Karpas-422 (cell line): ENCODE measurements around the gene DECR2. TPM values are rescaled to one million over a fixed set of nuclear protein-coding genes. Genes with fewer than 3 reads are reported as not detected.
"Not testable (repeated sequence)": the region's sequence is repeated elsewhere in the genome, so short reads cannot be mapped to it uniquely, and the experiment has no call there.

ENCODE experiments used
- DNase-seq: peaks from one replicate; pipeline ENCODE4 v3.0.0-alpha.2; 2015
- H2AFZ ChIP-seq: fragments of 200-600 bp; sonication (generic); 2 replicates; pipeline ENCODE4 v1.6.1; 2014; ENCODE audit warnings: antibody characterized with exemption, low read length, mixed read lengths
- H3K27ac ChIP-seq: fragments of 200-600 bp; sonication (generic); 2 replicates; pipeline ENCODE4 v1.5.1; 2014; ENCODE audit warnings: mild to moderate bottlenecking, low read length, moderate library complexity
- H3K27me3 ChIP-seq: fragments of 200-600 bp; sonication (generic); 2 replicates; pipeline ENCODE4 v1.6.1; 2014; ENCODE audit warnings: low read length, mixed read lengths
- H3K36me3 ChIP-seq: fragments of 200-600 bp; sonication (generic); 2 replicates; pipeline ENCODE4 v1.6.1; 2014; ENCODE audit warnings: low read length, mixed read lengths; ENCODE audit not compliant: insufficient read depth
- H3K4me1 ChIP-seq: fragments of 200-600 bp; sonication (generic); 2 replicates; pipeline ENCODE4 v1.6.1; 2014; ENCODE audit warnings: mild to moderate bottlenecking, low read length, mixed read lengths
- H3K4me2 ChIP-seq: fragments of 200-600 bp; sonication (generic); 2 replicates; pipeline ENCODE4 v1.6.1; 2014; ENCODE audit warnings: low read length, low read depth, mild to moderate bottlenecking; ENCODE audit not compliant: poor library complexity, severe bottlenecking
- H3K4me3 ChIP-seq: fragments of 200-600 bp; sonication (generic); 2 replicates; pipeline ENCODE4 v1.5.1; 2014; ENCODE audit warnings: mild to moderate bottlenecking, antibody characterized with exemption, low read length, mixed read lengths
- H3K79me2 ChIP-seq: fragments of 200-600 bp; sonication (generic); 2 replicates; pipeline ENCODE4 v1.6.1; 2014; ENCODE audit warnings: mild to moderate bottlenecking, low read length, mixed read lengths
- H3K9ac ChIP-seq: fragments of 200-600 bp; sonication (generic); 2 replicates; pipeline ENCODE4 v1.6.0; 2014; ENCODE audit warnings: low read length
- H3K9me2 ChIP-seq: fragments of 200-600 bp; sonication (generic), shearing (Covaris generic); replicated peaks from 2 replicates; pipeline ENCODE4 v1.6.0; 2014; ENCODE audit warnings: mild to moderate bottlenecking, low read length, moderate library complexity; ENCODE audit not compliant: insufficient read depth
- H3K9me3 ChIP-seq: fragments of 300-700, 200-600 bp; sonication (generic); 2 replicates; pipeline ENCODE4 v1.6.1; 2014; ENCODE audit warnings: low read length, mixed read lengths
- H4K20me1 ChIP-seq: fragments of 200-600 bp; sonication (generic); 2 replicates; pipeline ENCODE4 v1.6.1; 2014; ENCODE audit warnings: mild to moderate bottlenecking, antibody characterized with exemption, low read length, low read depth; ENCODE audit not compliant: insufficient read depth
- total RNA-seq: library from RNA; depleted of rRNA; stranded (reverse); fragments of >200 nt; shearing (Covaris generic); gene quantifications from 2 replicates; pipeline ENCODE4 v1.2.3, GENCODE V29; 2014; ENCODE audit warnings: low replicate concordance

Gene DECR2
- total RNA-seq, 1 experiment from 2014 or later, result 5.3 TPM

DNA sequence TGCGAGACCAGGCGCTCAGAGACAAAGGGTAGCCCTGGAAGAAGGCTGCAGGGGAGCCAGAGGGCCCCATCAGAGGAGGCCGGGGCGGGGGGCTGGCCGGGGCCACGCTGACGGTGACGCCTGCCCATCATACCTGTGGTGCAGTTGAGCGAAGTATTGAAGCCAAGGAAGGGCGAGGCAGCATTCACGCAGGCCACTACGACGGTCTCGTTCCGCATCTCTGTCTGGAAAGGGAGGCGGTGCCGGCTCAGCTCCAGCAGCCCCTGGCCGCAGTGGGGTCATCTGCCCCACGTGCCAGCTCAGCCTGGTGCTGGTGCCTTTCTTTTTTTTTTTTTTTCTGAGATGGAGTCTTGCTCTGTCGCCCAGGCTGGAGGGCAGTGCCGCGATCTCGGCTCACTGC, 26.5 kb upstream of the DECR2 start:
- no peak overlapping the region for H3K9ac ChIP-seq
- no peak for DNase-seq
- no peaks in the 10 kb centered on the region for H3K9me3 ChIP-seq
- peaks cover 15% of the 10 kb centered on the region for H3K4me1 ChIP-seq
- no peak overlapping the region for H2AFZ ChIP-seq
- no peaks in the 10 kb centered on the region for H4K20me1 ChIP-seq
- no peaks in the 10 kb centered on the region for H3K9me2 ChIP-seq
- H3K4me2 ChIP-seq, result no peak overlapping the region
- H3K4me3 ChIP-seq, result no peak overlapping the region
- no peak overlapping the region for H3K27ac ChIP-seq
- H3K79me2 ChIP-seq, result 0 out of 2 replicates have a peak, but pooled peaks cover 3% of the 10 kb centered on the region
- no peaks in the 10 kb centered on the region for H3K27me3 ChIP-seq
- H3K36me3 ChIP-seq, result no peaks in the 10 kb centered on the region

DNA sequence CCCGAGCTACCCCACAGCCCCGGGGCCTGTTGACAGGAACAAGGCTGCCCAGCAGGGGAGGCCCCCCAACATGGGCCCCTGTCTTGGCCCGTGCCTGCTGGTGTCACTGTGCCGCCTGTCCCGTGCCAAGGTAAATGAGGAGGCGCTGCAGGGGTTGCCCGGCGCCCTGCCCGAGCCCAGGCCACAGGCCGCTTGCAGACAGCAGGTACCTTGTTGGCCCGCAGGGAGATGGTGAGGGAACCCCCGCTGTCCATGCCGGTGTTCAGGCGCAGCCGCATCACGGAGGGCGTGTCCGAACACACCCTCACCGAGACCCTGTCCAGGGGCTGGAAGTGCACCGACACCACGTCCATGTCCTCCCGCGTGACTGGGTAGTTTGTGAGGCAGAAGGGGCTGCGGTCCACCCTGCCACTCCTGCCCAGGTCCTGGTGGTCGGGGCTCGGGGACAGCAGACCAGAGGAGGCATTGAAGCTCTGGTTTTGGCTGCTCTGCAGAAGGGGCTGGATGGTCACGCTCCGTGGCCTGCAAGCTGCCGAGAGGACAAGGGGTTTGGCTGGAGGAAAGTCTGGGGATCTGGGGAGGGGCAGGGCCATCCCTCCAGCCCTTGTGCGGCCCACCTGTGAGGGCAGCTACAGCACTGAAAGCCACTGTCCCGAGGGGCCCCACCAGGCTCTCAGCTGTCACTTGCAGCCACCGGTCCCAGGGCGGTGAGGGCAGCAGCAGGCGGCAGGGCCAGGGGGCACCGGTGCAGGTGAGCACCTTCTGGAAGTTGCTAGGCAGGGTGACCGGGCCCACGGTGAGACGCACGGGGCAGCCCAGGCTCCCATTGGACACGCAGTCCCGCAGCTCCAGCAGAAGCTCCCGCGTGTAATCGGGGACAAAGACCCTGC, 25.5 kb upstream of the DECR2 start:
- Histone ChIP-seq H3K9ac (no peak overlapping the region), H3K27me3 (no peaks in the 10 kb centered on the region), H2AFZ (no peak overlapping the region), H3K9me2 (no peaks in the 10 kb centered on the region), H4K20me1 (no peaks in the 10 kb centered on the region; the same call in 1 of the 2 replicates), H3K4me1 (peaks cover 16% of the 10 kb centered on the region), H3K27ac (no peak overlapping the region), H3K79me2 (peaks cover 12% of the 10 kb centered on the region), H3K9me3 (no peaks in the 10 kb centered on the region), H3K4me2 (no peak overlapping the region), H3K36me3 (no peaks in the 10 kb centered on the region), H3K4me3 (no peak overlapping the region)
- DNase-seq, result no peak

DNA sequence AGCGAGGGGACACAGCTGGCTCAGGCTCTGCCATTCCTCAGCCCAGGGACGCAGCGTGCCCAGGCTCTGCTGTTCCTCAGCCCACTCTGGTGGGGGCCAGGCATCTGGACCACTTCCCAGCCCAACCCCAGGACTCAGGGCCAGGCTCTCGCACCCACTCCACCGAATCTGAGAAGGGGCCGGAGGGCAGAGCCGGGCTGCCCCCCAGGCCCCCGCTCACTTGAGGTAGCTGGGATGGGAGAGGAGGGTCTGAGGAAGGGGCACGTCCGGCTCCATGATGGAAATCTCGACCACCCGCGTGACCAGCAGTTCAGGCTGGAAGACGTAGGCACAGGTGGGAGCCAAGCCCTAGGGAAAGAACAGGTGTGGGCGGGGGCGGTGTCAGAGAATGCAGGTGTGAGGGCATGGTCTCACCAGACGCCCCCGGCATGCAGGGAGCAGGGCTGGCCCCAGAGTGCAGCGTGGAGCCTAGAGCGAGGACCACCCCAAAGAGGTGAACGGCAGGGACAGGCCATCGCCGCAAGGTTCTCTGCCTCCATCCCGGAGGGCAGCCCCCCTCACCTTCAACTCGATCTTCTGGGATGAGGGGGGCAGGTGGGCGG, 24.8 kb upstream of the DECR2 start:
- H4K20me1 ChIP-seq, result no peaks in the 10 kb centered on the region; the same call in 1 of the 2 replicates
- peaks cover 8% of the 10 kb centered on the region for H3K4me1 ChIP-seq
- no peak for DNase-seq
- H3K4me3 ChIP-seq, result no peak overlapping the region
- H3K27ac ChIP-seq, result no peak overlapping the region
- H2AFZ ChIP-seq, result no peak overlapping the region
- no peaks in the 10 kb centered on the region for H3K36me3 ChIP-seq
- H3K27me3 ChIP-seq, result no peaks in the 10 kb centered on the region
- H3K9me3 ChIP-seq, result no peaks in the 10 kb centered on the region
- no peak overlapping the region for H3K9ac ChIP-seq
- H3K4me2 ChIP-seq, result no peak overlapping the region
- peaks cover 13% of the 10 kb centered on the region for H3K79me2 ChIP-seq
- H3K9me2 ChIP-seq, result no peaks in the 10 kb centered on the region

DNA sequence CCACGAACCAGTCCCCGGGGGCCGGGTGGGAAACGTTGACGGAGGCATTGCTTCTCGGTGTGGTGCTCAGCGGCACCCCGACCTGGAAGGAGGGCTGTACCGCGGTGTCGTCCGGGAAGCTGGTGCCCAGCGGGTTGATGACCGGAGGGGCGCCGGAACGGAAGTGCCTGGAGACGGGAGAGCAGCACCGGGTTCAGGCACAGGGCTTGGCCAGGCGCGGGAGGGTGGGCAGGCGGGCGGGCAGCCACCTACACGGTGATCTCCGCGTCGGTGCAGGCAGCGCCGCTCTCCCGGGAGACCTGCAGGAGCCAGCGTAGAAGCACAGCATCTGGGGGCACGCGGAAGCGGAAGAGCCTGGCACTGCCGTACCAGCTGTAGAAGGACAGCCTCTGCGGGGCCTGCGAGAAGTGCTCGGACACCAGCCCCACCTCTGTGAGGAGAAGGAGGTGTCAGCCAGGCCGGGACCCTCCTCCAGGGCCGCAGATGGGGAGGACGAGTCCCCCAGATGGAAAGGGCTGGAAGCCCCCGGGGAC, 24.2 kb upstream of the DECR2 start:
- DNase-seq, result no peak
- H3K4me3 ChIP-seq, result no peak overlapping the region
- peaks cover 13% of the 10 kb centered on the region for H3K79me2 ChIP-seq
- H3K9me2 ChIP-seq, result no peaks in the 10 kb centered on the region
- no peak overlapping the region for H3K4me2 ChIP-seq
- no peak overlapping the region for H3K9ac ChIP-seq
- H3K9me3 ChIP-seq, result no peaks in the 10 kb centered on the region
- no peak overlapping the region for H3K27ac ChIP-seq
- H3K4me1 ChIP-seq, result peaks cover 12% of the 10 kb centered on the region
- H3K36me3 ChIP-seq, result no peaks in the 10 kb centered on the region
- no peaks in the 10 kb centered on the region for H3K27me3 ChIP-seq
- H2AFZ ChIP-seq, result no peak overlapping the region
- H4K20me1 ChIP-seq, result no peaks in the 10 kb centered on the region; the same call in 1 of the 2 replicates

DNA sequence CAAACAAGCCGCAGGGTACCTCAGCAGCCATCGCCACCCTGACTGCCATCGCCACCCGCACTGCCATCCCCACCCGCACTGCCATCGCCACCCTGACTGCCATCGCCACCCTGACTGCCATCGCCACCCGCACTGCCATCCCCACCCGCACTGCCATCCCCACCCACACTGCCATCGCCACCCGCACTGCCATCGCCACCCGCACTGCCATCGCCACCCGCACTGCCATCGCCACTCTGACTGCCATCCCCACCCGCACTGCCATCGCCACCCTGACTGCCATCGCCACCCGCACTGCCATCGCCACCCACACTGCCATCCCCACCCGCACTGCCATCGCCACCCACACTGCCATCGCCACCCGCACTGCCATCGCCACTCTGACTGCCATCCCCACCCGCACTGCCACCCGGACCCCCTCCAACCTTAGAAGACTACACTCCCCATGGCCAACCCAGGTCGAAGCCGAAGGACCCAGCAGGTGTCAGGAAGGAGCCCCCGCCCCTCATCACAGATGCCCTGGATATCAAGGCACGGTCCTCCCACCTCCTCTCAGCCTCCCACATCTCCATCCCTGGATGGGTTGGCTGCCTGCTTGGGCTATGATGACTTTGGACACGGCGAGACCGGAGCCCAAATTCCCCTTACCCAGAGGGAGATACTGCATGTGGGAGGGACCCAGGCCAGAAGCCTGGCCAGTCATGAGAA, 23.4 kb upstream of the DECR2 start:
- not testable (repeated sequence) for H2AFZ ChIP-seq, H3K27ac ChIP-seq, H3K4me3 ChIP-seq, H4K20me1 ChIP-seq, H3K36me3 ChIP-seq, H3K9me3 ChIP-seq, H3K27me3 ChIP-seq, DNase-seq, H3K9ac ChIP-seq, H3K4me2 ChIP-seq, H3K9me2 ChIP-seq
- H3K4me1 ChIP-seq, result peaks cover 20% of the 10 kb centered on the region
- peaks cover 13% of the 10 kb centered on the region for H3K79me2 ChIP-seq

DNA sequence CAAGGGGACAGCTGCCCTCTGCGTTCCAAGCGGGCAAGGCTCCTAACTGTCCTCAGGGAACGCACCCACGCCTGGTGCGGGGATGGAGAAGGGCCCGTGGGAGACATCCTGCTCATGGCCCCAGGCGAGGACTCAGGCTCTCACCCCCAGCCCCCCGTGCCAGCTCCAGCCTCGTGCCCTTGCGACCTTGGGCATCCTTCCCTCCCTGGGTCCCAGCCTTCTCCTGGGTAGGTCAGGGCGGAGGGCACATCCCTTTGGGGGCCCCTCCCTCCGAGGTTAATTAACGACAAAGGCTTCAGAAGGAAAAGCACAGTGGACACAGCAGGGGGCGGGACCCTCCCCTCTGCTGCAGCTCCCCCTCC, 22.9 kb upstream of the DECR2 start:
- Histone ChIP-seq H3K27ac (no peak overlapping the region), H3K9ac (no peak overlapping the region), H3K79me2 (peaks cover 13% of the 10 kb centered on the region)

DNA sequence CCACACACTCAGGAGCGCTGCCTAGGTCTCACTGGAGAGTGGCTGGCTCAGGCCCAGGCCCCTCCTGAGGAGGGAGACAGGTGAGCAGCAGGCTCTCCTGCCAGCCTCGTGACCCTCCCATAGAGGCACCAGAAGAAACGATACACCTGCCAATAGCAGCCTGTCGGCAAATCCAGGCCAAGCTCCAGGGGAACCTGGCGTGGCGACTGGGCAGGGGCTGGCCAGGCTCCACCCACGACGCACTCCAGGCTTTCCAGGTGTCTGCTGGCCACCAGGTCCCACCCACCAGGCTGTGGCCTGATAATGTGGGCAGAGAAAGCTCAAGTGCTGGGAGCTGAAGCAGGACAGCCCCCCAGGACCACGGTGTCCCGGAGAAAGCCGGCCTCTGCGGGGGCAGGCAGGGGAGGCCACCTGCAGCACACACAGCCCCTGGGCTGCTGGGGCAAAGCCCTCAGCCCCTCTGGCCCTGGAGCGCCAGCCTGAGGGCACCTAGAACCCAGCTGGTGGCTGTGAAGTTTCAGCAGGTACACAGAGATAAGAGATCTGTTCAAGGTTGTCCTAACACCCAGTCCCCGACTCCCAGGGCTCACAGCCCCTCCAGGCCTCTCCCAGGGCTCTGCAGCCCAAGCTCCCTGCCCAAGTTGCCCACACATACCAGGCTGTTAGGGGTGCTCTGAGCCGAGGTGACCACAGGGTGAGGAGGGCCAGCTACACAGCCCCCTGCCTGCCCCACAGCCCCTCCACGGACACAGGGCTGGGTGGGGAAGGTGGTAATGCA, 22.3 kb upstream of the DECR2 start:
- Histone ChIP-seq H3K4me1 (peaks cover 26% of the 10 kb centered on the region), H3K27me3 (no peaks in the 10 kb centered on the region), H3K4me3 (no peak overlapping the region), H3K9me2 (no peaks in the 10 kb centered on the region), H3K36me3 (no peaks in the 10 kb centered on the region), H2AFZ (no peak overlapping the region), H3K79me2 (peaks cover 13% of the 10 kb centered on the region), H4K20me1 (no peaks in the 10 kb centered on the region; the same call in 1 of the 2 replicates), H3K9ac (no peak overlapping the region), H3K27ac (no peak overlapping the region), H3K9me3 (no peaks in the 10 kb centered on the region), H3K4me2 (no peak overlapping the region)
- no peak for DNase-seq

More for the DNA sequence above, 22.9 kb upstream of the DECR2 start:
- H3K9me2 ChIP-seq, result no peaks in the 10 kb centered on the region
- H3K9me3 ChIP-seq, result no peaks in the 10 kb centered on the region
- no peak overlapping the region for H3K4me2 ChIP-seq
- no peaks in the 10 kb centered on the region for H3K36me3 ChIP-seq
- no peaks in the 10 kb centered on the region; the same call in 1 of the 2 replicates for H4K20me1 ChIP-seq
- H3K27me3 ChIP-seq, result no peaks in the 10 kb centered on the region
- no peak overlapping the region for H2AFZ ChIP-seq
- H3K4me1 ChIP-seq, result peaks cover 25% of the 10 kb centered on the region
- DNase-seq, result no peak
- no peak overlapping the region for H3K4me3 ChIP-seq
